IPS-NIHi7 (cell line): Measurements from ENCODE around the gene TAF13.
"Not testable (repeated sequence)": the region's sequence is repeated elsewhere in the genome, so short reads cannot be mapped to it uniquely, and the experiment has no call there.

Source experiments
- DNase-seq: peaks from one replicate; pipeline ENCODE4 v3.0.0; 2012; ENCODE audit warnings: mixed read lengths; ENCODE audit errors: extremely low spot score

TAF13 gene

DNA sequence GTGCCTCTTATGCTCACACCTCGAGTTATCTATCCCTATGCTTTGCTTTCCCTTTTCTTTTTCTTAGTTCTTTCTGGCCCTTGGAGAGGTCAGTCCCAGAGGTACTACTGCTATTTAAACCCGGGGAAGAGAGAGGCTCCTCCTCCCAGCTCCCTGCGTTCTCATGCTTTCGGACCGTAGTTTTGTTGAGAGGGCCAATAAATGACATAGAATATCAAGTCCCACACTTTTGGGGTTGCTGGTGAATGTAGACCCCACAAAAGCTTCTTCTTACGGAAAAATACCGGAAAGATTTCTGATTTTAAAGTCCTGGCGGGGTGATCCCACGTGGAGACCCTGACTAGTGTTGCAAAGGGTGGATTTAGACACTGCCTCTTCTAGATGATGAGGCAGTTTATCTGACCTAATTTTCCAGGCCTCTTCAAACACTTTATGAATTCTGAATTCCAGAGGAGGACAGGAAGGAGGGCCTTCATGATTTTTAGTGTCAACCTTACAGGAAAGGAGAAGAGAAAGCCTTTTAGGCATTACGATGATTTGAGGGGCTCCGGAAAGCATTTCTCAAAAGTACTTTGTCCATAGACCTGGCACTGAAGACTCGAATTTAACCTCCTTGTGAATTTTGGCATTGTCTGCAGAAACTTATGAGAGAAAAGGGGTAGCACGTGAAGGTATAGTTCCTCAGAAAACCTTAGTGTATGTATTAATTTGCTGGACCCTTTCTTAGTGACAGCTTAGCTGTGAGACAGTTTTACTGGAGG is 15.5 kb upstream of the TAF13 start:
- DNase-seq: no peak

- DNase-seq: peak; percentile 80
Observed at GRCh38 chr1:109090196-109091077, 14.6 kb upstream of the TAF13 start, which contains the start of gene TMEM167B. TSS of gene TMEM167B (plus strand) at chr1:109090764. CDS start at chr1:109090873, 109 bp downstream.

- peak; percentile 73 for DNase-seq
Observed at GRCh38 chr1:109089242-109090015, 13.6 kb upstream of the TAF13 start.

- DNase-seq: no peak
Observed at GRCh38 chr1:109084563-109085517, 9.0 kb upstream of the TAF13 start.

GRCh38 chr1:109083923-109084322 is 8.1 kb upstream of the TAF13 start:
- DNase-seq: no peak

- DNase-seq: no peak
Observed at GRCh38 chr1:109083501-109083900, 7.7 kb upstream of the TAF13 start.

- no peak for DNase-seq
Observed at GRCh38 chr1:109080441-109081082, 4.8 kb upstream of the TAF13 start.

GRCh38 chr1:109079240-109079622 is 3.4 kb upstream of the TAF13 start:
- no peak for DNase-seq

DNA sequence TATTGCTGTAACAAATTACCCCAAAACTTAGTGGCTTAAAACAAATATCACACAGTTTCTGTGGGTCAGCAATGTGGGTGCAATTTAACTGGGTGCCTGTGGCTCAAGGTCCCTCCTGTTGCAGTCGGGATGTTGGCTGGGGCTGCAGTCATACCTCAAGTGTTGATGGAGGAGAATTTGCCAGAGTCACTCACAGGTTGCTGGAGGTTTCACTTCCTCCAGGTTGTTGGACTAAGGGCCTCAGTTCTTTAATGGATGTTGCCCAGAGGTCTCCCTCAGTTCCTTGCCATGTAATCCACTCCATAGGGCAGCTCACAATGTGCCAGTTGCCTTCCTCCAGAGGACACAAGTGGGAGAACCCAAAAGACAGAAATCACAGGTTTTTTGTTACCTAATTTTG is 2.5 kb upstream of the TAF13 start:
- no peak for DNase-seq

- no peak for DNase-seq
Observed at GRCh38 chr1:109069294-109069693, 6.5 kb downstream of the TAF13 start.

- no peak for DNase-seq
Observed at GRCh38 chr1:109067883-109068282, 7.9 kb downstream of the TAF13 start.

DNA sequence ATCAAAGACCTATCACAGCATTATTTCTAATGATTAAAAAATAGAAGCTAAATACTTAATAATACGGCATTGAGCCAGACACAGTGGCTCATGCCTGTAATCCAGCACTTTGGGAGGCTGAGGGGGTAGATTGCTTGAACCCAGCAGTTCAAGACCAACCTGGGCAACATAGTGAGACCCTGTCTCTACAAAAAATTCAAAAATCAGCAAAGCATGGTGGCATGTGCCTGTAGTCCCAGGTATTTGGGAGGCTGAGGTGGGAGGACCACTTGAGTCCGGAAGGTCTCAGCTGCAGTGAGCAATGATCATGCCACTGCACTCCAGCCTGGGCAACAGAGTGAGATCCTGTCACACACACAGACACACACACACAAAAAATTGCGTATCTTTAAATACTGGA is 10.7 kb downstream of the TAF13 start:
- DNase-seq: no peak

DNA sequence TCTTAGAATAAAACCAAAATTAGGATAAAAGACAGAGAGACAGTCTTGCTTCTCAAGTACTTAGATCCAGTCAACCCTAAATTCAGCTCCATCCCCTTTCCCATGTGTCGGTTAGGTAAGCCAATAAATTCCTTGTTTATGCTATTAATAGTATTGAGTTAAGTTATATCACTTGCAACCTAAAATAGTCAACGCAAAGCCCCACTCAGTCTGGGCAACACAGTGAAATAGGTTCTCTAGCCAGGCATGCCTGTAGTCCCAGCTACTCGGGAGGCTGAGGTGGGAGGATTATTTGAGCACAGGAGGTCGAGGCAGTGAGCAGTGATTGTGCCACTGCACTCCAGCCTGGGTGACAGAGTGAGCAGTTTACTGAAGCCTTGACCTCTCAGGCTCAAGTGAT is 14.6 kb downstream of the TAF13 start:
- DNase-seq: no peak

- no peak for DNase-seq
Observed at GRCh38 chr1:109060707-109061106, 15.1 kb downstream of the TAF13 start.

GRCh38 chr1:109059026-109059425 is 16.8 kb downstream of the TAF13 start:
- no peak for DNase-seq

DNA sequence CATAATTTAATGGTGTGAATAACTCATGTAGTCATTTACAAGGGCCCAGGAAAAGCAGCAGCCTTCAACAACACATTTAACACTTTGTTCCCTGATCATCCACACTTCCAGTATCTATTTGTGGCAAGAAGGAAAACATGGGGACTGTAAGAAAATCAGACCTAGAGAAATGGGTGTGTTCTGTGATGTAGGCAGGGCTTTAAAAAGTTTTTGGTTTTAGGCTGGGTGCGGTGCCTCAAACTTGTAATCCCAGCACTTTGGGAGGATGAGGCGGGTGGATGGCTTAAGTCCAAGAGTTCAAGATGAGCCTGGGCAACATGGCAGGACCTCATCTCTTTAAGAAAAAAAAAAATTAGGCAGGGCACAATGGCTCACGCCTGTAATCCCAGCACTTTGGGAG is 19.7 kb downstream of the TAF13 start:
- no peak for DNase-seq

DNA sequence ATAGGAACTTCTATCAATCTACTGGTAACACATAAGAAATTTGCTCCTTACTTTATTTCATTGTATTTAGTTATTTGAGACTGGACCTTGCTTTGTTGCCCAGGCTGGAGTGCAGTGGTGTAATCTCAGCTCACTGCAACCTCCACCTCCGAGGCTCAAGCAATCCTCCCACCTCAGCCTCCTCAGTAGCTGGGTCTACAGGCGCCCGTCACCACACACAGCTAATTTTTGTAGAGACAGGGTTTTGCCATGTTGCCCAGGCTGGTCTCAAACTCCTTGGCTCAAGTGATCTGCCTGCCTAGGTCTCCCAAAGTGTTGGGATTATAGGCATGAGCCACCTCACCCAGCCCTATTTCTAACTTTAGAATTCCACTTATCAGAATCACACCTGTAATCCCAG is 23.7 kb downstream of the TAF13 start:
- not testable (repeated sequence) for DNase-seq

- no peak for DNase-seq
Observed at GRCh38 chr1:109050228-109050995, 25.4 kb downstream of the TAF13 start.

DNA sequence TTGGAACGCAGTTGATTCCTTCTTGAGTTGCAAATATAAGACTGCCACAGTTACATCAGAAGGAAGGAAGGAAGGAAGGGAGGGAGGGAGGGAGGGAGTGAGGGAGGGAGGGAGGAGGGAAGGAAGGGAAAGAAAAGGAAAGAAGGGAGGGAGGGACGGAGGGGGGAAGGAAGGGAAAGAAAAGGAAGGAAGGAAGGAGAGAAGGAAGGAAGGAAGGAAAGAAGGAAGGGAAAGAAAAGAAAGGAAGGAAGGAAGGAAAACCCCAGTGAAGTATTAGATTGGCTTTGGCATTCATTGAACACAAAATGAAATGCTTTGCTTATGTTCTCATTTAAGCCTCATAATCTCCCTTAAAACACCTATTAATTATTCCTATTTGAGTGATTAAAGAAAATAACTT is 27.5 kb downstream of the TAF13 start:
- DNase-seq: no peak

- DNase-seq: no peak
Observed at GRCh38 chr1:109047339-109047738, 28.5 kb downstream of the TAF13 start.
